ES-I3 (cell line): ENCODE measurements around the gene KLK6.

ENCODE experiments used
- H3K36me3 ChIP-seq: 2 replicates; pipeline ENCODE4 v1.6.1; 2013; ENCODE audit warnings: mild to moderate bottlenecking, low read length, control low read depth, moderate library complexity; ENCODE audit not compliant: insufficient read depth
- H3K4me1 ChIP-seq: 2 replicates; pipeline ENCODE4 v1.6.1; 2013; ENCODE audit warnings: mild to moderate bottlenecking, control low read depth, low read length; ENCODE audit not compliant: insufficient read depth
- H3K9ac ChIP-seq: 2 replicates; pipeline ENCODE4 v1.6.1; 2013; ENCODE audit warnings: low read depth, mild to moderate bottlenecking, low read length, moderate library complexity
- H3K9me3 ChIP-seq: 2 replicates; pipeline ENCODE4 v1.6.1; 2013; ENCODE audit warnings: mild to moderate bottlenecking, low read length, moderate library complexity; ENCODE audit not compliant: control insufficient read depth, insufficient read depth

Gene KLK6

GRCh38 chr19:50957587-50957986 is 11.8 kb downstream of the KLK6 start:
- no peaks in the 10 kb centered on the region for H3K36me3 ChIP-seq
- H3K9me3 ChIP-seq: no peaks in the 10 kb centered on the region
- no peaks in the 10 kb centered on the region; the same call in 1 of the 2 replicates for H3K4me1 ChIP-seq
- H3K9ac ChIP-seq: no peak overlapping the region

GRCh38 chr19:50952910-50953309 is 16.5 kb downstream of the KLK6 start, which contains the start of gene KLK5:
Gene KLK5, minus strand, starts transcription at chr19:50953038. Its CDS starts 381 bp downstream, at chr19:50952657.
- Histone ChIP-seq H3K4me1 (no peaks in the 10 kb centered on the region; the same call in 1 of the 2 replicates), H3K9ac (no peak within 1 kb of the TSS), H3K36me3 (no peaks in the 10 kb centered on the region), H3K9me3 (no peaks in the 10 kb centered on the region)

GRCh38 chr19:50949861-50950260 is 19.5 kb downstream of the KLK6 start:
- Histone ChIP-seq H3K9me3 (no peaks in the 10 kb centered on the region), H3K9ac (no peak overlapping the region; the same call in 1 of the 2 replicates), H3K36me3 (no peaks in the 10 kb centered on the region), H3K4me1 (no peaks in the 10 kb centered on the region; the same call in 1 of the 2 replicates)

- Histone ChIP-seq H3K4me1 (no peaks in the 10 kb centered on the region; the same call in 1 of the 2 replicates), H3K36me3 (no peaks in the 10 kb centered on the region), H3K9ac (no peak overlapping the region), H3K9me3 (no peaks in the 10 kb centered on the region)
Measured at GRCh38 chr19:50947123-50947522, 22.3 kb downstream of the KLK6 start.

GRCh38 chr19:50944795-50945194 is 24.6 kb downstream of the KLK6 start:
- Histone ChIP-seq H3K9me3 (no peaks in the 10 kb centered on the region), H3K9ac (no peak overlapping the region), H3K36me3 (no peaks in the 10 kb centered on the region), H3K4me1 (no peaks in the 10 kb centered on the region)

- Histone ChIP-seq H3K4me1 (no peaks in the 10 kb centered on the region), H3K9me3 (no peaks in the 10 kb centered on the region), H3K36me3 (no peaks in the 10 kb centered on the region), H3K9ac (no peak overlapping the region)
Measured at GRCh38 chr19:50943074-50943828, 26.1 kb downstream of the KLK6 start.

- no peaks in the 10 kb centered on the region for H3K4me1 ChIP-seq
- H3K36me3 ChIP-seq: no peaks in the 10 kb centered on the region
- no peak overlapping the region for H3K9ac ChIP-seq
- H3K9me3 ChIP-seq: no peaks in the 10 kb centered on the region
Measured at GRCh38 chr19:50939596-50939995, 29.8 kb downstream of the KLK6 start.

GRCh38 chr19:50933640-50934039 is 35.8 kb downstream of the KLK6 start:
- no peaks in the 10 kb centered on the region for H3K36me3 ChIP-seq
- H3K4me1 ChIP-seq: no peaks in the 10 kb centered on the region
- H3K9ac ChIP-seq: no peak overlapping the region
- no peaks in the 10 kb centered on the region for H3K9me3 ChIP-seq

GRCh38 chr19:50932690-50933083 is 36.7 kb downstream of the KLK6 start:
- H3K9ac ChIP-seq: no peak overlapping the region
- H3K4me1 ChIP-seq: no peaks in the 10 kb centered on the region

GRCh38 chr19:50932018-50932689 is 37.2 kb downstream of the KLK6 start:
- Histone ChIP-seq H3K9ac (no peak overlapping the region), H3K4me1 (no peaks in the 10 kb centered on the region)

More at GRCh38 chr19:50932690-50933083, 36.7 kb downstream of the KLK6 start:
- Histone ChIP-seq H3K36me3 (no peaks in the 10 kb centered on the region), H3K9me3 (no peaks in the 10 kb centered on the region)

GRCh38 chr19:50931023-50931422 is 38.4 kb downstream of the KLK6 start:
- Histone ChIP-seq H3K9me3 (no peaks in the 10 kb centered on the region), H3K9ac (no peak overlapping the region), H3K4me1 (no peaks in the 10 kb centered on the region), H3K36me3 (no peaks in the 10 kb centered on the region)

More at GRCh38 chr19:50932018-50932689, 37.2 kb downstream of the KLK6 start:
- Histone ChIP-seq H3K9me3 (no peaks in the 10 kb centered on the region), H3K36me3 (no peaks in the 10 kb centered on the region)

GRCh38 chr19:50928831-50929230 is 40.6 kb downstream of the KLK6 start:
- no peaks in the 10 kb centered on the region for H3K36me3 ChIP-seq
- H3K9ac ChIP-seq: no peak overlapping the region
- H3K9me3 ChIP-seq: no peaks in the 10 kb centered on the region
- H3K4me1 ChIP-seq: no peaks in the 10 kb centered on the region

GRCh38 chr19:50926144-50926543 is 43.2 kb downstream of the KLK6 start:
- Histone ChIP-seq H3K4me1 (peaks cover 5% of the 10 kb centered on the region; the same call in 1 of the 2 replicates), H3K36me3 (no peaks in the 10 kb centered on the region), H3K9me3 (no peaks in the 10 kb centered on the region), H3K9ac (no peak overlapping the region)

GRCh38 chr19:50925734-50926133 is 43.7 kb downstream of the KLK6 start:
- Histone ChIP-seq H3K9me3 (no peaks in the 10 kb centered on the region), H3K4me1 (peaks cover 5% of the 10 kb centered on the region; the same call in 1 of the 2 replicates), H3K9ac (no peak overlapping the region), H3K36me3 (no peaks in the 10 kb centered on the region)

GRCh38 chr19:50924586-50924985 is 44.8 kb downstream of the KLK6 start:
- H3K9ac ChIP-seq: no peak overlapping the region
- no peaks in the 10 kb centered on the region for H3K9me3 ChIP-seq
- no peaks in the 10 kb centered on the region for H3K36me3 ChIP-seq
- peaks cover 5% of the 10 kb centered on the region; the same call in 1 of the 2 replicates for H3K4me1 ChIP-seq
